HL-60/S4 treated with phorbol 12-myristate 13-acetate at 8.2 ng/mL for 4 days and 3 days (cell line): ENCODE data around the gene BCAR1.

Experiments
- in situ Hi-C: fragments of 300-500 bp; cut with MboI; formaldehyde crosslinking; loops from 2 replicates; pipeline ENCODE4 v1.15.0; 2022; ENCODE audit warnings: low sequenced_read_pairs

BCAR1 gene

GRCh38 chr16:75206749-75207451 lies 44.5 kb downstream of the BCAR1 start, which contains the start of gene CTRB2:
Gene CTRB2, minus strand, starts transcription at chr16:75207161. Its CDS starts 20 bp downstream, at chr16:75207141.
- in situ Hi-C loops: loop anchor here (25.0 kb wide), 2 partner anchors 180 to 555 kb away; no protein-coding TSS in a partner anchor

DNA sequence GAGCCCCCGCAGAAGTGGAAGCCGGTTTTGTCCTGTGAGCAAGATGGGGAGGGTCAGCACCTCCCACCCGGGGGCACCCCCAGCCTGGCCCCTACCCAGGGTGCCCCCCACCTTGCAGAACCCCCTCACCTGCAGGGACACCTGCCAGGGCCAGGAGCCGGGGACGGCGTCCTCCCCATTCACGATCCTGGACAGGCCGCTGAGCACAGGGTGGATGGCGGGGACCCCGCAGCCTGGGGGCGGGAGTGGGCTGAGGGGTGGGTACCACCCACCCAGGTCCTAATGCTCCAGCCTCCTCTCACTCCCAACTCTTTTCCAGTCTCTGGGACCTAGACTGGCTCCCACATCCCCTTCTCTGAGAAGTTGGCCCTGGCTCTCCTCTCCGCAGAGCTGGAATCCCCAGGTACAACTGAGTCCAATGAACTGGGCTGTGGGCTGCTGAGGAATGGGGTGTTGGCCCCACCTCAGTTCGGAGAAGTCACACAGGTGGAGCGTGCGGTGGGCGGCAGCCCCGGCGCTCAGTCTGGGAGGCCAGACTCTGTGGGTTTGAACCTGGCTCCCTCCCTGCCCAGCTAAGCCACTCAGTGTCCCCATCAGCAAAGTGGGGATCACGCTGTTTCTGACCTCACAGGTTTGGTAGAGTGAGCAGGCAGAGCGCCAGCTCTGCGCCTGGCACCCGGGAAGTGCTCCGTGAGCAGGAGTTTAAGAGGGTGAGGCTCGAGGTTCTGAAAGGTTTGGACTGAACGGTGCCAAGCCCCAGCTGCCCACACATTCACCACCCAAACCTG lies 45.3 kb downstream of the BCAR1 start:
- in situ Hi-C loops: loop anchor here (25.0 kb wide), 2 partner anchors 181 to 556 kb away; no protein-coding TSS in a partner anchor

DNA sequence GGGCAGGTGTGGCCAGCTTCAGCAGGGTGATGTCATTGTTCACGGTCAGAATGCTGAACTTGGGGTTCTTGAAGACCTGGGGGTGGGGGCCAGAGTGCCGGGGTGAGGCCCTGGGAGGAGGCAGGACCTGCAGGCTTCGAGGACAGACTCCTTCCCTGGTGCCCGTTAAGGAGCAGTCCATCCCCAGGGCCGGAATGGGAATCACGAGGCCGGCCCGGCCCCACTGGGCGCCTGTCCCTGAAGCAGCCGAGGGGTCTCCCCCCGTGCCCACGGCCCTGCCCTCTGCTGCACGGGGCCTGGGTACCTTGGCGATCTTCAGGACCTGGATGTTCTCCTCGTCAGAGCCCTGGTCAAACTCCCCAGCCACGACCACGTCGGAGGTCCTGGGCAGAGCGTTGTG lies 46.0 kb downstream of the BCAR1 start:
- in situ Hi-C loops: loop anchor here (25.0 kb wide), 2 partner anchors 182 to 557 kb away; no protein-coding TSS in a partner anchor

DNA sequence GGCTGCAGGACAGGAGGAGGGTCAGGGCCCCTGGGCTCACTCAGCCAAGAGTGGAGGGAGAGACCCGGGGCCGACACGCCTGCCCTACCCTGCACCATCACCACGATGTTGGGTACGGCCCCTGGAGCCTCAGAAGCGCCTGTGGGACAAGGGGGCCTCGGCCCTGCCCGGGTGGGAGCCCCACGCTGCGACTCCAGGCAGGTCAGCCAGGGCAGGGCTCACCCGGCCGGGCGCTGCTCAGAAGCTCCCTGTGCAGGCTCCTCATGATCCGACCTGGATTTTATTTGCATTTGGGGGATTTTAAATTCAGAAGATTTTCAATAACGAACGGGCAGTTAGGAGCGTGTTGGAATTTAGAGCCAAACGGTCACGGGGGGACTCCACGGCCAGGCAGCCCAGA lies 46.5 kb downstream of the BCAR1 start:
- in situ Hi-C loops: loop anchor here (25.0 kb wide), 2 partner anchors 182 to 557 kb away; no protein-coding TSS in a partner anchor

- in situ Hi-C loops: loop anchor here (25.0 kb wide), 2 partner anchors 183 to 558 kb away; no protein-coding TSS in a partner anchor
These were observed 47.0 kb downstream of the BCAR1 start for GRCh38 chr16:75204410-75204758.

GRCh38 chr16:75203667-75204409 lies 47.6 kb downstream of the BCAR1 start:
- in situ Hi-C loops: loop anchor here (25.0 kb wide), 2 partner anchors 183 to 558 kb away; no protein-coding TSS in a partner anchor

GRCh38 chr16:75203096-75203495 lies 48.3 kb downstream of the BCAR1 start:
- in situ Hi-C loops: loop anchor here (25.0 kb wide), 2 partner anchors 184 to 559 kb away; no protein-coding TSS in a partner anchor

- in situ Hi-C loops: loop anchor here (25.0 kb wide), 2 partner anchors 185 to 560 kb away; no protein-coding TSS in a partner anchor
These were observed 49.3 kb downstream of the BCAR1 start for GRCh38 chr16:75202069-75202590.

- in situ Hi-C loops: no loop called here
These were observed 53.3 kb downstream of the BCAR1 start for GRCh38 chr16:75198135-75198600.

- in situ Hi-C loops: no loop called here
These were observed 53.8 kb downstream of the BCAR1 start for GRCh38 chr16:75197522-75198134.

DNA sequence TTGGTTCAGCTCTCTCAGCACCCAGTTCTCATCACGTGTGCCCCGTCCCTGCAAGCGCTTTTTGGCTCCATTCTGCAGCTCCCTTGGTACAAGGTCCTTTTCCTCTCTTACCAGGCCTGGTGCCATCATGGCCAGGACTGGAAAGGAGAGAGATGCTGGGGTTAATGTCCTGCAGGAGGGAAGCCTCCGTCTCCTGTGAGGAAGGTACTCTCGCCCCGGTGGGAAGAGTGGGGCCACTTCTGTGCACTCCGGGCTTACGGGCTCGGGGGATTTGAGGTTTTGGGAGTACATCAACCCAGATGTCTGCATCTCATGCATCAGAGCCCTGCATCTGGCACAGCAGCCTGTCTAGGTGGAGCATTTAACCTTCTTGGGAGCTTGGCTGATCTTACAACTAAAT lies 54.6 kb downstream of the BCAR1 start:
- in situ Hi-C loops: no loop called here

- in situ Hi-C loops: no loop called here
These were observed 55.3 kb downstream of the BCAR1 start for GRCh38 chr16:75195811-75196790.

- in situ Hi-C loops: no loop called here
These were observed 57.5 kb downstream of the BCAR1 start for GRCh38 chr16:75193730-75194444.

DNA sequence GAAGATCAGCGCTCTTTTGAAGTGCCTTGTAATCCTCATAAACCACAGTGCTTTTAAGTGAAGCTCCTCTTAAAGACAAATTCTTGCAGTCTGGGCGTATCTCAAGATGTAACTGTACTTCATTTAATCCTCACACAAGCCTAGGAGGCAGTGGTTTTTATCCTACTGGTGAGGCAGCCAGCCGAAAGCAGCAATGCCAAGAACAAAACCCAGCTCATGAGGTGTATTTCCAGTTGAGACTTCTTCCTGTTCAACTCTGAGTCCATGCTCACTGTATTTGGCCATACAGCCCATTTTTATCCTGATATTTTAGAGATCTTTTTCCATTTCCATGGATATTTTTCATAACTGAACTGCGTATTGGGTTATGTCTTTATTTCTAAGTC lies 58.2 kb downstream of the BCAR1 start:
- in situ Hi-C loops: no loop called here

DNA sequence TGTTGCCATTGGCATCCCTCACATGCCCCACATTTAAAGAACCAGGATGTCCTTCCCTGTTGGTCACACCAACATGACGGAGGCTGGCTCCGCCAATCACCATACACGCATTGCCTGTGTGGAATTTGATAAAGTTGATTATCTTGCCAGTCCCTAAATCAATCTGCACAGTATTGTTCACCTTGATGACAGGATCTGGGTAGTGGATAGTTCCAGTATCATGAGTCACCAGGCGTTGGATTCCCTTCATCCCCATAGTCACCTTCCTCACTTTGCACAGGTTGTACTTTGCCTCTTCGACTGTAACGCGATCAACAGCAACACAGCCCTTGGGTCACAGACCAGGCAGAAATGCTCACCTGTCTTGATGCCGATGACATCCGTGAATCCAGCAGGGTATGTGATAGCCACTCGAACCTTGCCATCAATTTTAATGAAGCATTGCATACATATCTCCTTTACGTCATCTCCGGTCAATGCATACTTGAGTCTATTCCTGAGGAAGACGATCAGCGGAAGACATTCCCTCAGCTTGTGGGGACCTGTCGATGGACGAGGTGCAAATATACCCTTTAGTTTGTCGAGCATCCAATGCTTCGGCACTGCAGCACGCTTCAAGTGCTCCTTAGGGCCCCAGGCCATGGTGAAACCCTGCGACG lies 58.7 kb downstream of the BCAR1 start:
- in situ Hi-C loops: no loop called here

GRCh38 chr16:75189638-75190245 lies 61.7 kb downstream of the BCAR1 start:
- in situ Hi-C loops: no loop called here

- in situ Hi-C loops: no loop called here
These were observed 62.5 kb downstream of the BCAR1 start for GRCh38 chr16:75188832-75189477.
